ENCODE results near the gene CCDC14.
"Not testable (repeated sequence)": the region's sequence is repeated elsewhere in the genome, so short reads cannot be mapped to it uniquely, and the experiment has no call there.

Gene CCDC14

DNA sequence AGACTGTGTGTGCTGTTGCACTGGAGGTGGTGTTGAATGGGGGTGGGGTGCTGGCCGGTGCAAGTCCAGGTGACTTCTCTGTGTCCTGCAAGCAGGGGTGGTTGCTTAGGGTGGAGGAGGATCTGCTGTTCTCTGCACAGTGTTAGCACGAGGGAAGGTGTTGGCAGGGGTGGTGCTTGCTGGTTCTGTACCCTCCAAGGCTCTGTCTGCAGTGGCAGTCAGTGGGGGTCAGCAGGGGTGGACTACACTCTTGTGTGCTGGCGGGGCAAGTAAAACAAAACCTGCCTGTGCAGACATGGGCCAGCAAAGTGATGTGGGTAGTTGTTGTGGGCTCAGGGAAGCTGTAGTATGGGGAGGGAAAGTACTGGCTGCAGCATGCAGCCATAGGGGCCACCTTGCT is 25.4 kb upstream of the CCDC14 start:
- DNase-seq (ENCODE audit: low read depth), result no peak
- TF ChIP-seq, protein P1, sequence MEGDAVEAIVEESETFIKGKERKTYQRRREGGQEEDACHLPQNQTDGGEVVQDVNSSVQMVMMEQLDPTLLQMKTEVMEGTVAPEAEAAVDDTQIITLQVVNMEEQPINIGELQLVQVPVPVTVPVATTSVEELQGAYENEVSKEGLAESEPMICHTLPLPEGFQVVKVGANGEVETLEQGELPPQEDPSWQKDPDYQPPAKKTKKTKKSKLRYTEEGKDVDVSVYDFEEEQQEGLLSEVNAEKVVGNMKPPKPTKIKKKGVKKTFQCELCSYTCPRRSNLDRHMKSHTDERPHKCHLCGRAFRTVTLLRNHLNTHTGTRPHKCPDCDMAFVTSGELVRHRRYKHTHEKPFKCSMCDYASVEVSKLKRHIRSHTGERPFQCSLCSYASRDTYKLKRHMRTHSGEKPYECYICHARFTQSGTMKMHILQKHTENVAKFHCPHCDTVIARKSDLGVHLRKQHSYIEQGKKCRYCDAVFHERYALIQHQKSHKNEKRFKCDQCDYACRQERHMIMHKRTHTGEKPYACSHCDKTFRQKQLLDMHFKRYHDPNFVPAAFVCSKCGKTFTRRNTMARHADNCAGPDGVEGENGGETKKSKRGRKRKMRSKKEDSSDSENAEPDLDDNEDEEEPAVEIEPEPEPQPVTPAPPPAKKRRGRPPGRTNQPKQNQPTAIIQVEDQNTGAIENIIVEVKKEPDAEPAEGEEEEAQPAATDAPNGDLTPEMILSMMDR (conservative IDR thresholded peaks at IDR 0.05; ENCODE audit: low read length), result no peak
- no peak overlapping the region for H3K4me3 ChIP-seq (ENCODE audit: low read length)

DNA sequence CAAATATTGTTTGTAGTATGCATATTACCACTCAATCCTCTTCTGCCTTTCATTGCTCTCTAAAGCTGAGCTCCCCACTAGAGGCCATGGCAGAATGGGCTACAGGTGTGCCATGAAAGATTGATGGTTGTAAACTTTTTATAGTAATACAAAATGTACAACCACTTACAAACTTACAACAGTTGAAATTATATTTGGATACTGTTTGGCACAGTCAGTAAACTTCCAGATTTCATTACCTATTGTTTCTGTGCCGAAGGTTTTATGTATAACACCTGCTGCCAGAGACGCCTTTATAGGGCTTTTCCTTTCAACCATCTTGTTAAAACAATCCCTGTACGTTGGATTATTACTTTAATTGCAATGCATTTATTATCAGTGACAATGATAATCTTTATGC is 23.9 kb upstream of the CCDC14 start:
- no peak overlapping the region for H3K4me3 ChIP-seq (ENCODE audit: low read length)
- no peak for DNase-seq (ENCODE audit: low read depth)
- TF ChIP-seq, protein P1 (conservative IDR thresholded peaks at IDR 0.05; ENCODE audit: low read length), result no peak

DNA sequence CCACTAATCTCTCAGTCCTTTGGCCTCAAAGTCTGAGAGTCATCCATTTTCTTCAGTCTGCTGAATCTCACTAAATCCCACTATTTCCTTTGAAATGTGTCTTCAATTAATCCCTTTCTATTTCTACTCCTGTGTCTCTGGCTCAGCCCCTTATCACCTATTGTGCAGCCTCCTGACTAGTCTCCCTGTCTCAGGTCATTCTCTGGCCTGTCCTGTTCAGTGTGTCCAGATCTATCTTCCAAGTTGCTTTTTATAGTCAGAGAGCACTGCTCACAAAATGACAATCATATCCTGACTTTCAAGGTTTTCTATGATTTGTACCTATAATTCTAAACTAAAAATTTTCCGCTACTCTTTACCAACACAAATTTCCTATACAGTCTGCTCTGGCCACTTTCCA is 23.3 kb upstream of the CCDC14 start:
- DNase-seq (ENCODE audit: low read depth), result no peak
- TF ChIP-seq, protein P1 (conservative IDR thresholded peaks at IDR 0.05; ENCODE audit: low read length), result no peak
- no peak overlapping the region for H3K4me3 ChIP-seq (ENCODE audit: low read length)

DNA sequence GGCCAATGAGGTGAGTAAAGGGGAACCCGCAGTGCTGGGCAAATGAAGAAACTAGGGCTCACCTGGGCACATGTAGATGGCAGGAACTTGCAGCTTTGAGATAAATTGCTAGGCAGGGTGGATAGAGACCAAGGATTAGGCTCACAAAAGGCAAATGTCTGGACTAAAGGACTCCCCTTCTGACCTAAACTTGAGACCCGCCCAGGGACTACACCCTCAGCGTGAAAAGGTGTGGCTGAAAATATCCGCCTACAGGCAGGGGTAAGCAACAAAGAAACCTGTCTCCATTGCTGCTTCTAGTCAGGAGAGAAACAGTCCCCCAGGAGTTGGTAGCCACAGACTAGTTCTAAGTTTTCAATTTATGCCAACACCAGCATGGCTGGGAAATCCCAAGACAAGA is 20.3 kb upstream of the CCDC14 start:
- DNase-seq (ENCODE audit: low read depth); H3K4me3 ChIP-seq (ENCODE audit: low read length): not testable (repeated sequence)

DNA sequence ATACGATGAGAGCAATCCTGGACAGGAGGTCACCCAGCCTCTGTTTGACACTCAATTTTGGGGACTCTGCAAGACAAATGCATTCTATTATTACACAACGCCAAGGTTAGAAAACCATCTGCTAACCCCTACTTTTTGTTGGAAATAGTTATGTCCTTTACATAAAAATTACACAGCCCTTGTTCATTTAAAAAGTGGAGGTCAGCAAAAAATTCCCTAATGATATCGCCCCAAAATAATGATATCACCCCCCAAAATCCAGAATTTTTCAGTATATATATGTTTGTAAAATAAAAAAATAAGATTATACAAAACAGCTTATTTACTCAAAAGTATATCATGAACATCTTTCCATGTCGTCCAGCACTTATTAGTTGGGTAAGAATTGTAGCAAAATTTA is 19.5 kb upstream of the CCDC14 start:
- no peak overlapping the region for H3K4me3 ChIP-seq (ENCODE audit: low read length)
- DNase-seq (ENCODE audit: low read depth), result no peak
- TF ChIP-seq, protein P1 (conservative IDR thresholded peaks at IDR 0.05; ENCODE audit: low read length), result no peak

DNA sequence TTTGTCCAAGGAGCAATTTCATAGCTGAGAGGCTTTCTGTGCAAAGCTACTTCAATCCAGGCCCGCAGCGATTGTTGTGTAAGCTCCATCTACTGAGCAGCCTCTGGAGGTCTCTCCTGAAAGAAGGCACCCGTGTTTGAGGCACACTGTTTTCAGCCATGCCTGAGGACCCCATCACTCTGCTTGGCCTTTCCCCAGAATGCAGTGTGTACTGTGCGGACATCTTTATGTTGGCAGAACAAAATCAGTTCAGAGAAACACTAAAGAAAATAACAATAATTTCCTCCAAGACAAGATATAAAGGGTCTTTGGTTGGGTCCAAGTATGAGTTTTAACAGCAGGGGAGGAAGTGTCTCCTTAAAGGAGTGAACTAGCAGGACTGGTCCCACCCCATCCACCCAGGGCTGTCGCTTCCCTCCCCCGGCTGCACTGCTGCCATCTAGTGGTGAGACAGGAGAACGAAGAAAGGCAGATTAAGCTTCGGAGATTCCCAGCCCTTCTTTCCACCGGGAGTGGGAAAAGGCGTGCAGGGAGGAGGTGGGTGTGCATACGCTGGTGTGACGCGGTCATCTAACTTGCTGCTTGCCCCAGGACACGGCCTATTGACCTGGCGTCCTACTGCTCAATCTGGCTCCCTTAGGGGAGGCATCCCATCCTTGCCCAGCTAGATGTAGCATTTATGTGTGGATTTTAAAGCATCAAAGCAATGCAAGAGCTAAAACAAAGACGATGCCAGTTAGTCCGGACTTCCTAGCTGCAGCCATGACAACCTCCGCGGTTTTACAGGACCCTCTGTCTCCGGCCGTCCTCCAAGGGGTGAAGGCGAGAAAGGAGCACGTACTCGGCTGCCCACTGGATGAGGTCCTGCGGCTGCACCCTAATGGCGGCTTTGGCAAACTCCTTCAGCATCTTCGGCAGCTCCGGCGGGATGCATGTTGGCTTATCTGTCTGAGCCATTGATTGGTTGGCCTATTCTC is 18.8 kb upstream of the CCDC14 start:
- DNase-seq (ENCODE audit: low read depth), result peak; percentile 39
- peak overlapping the region; percentile 59 for H3K4me3 ChIP-seq (ENCODE audit: low read length)
- TF ChIP-seq, protein P1 (conservative IDR thresholded peaks at IDR 0.05; ENCODE audit: low read length), result peak; percentile 60

DNA sequence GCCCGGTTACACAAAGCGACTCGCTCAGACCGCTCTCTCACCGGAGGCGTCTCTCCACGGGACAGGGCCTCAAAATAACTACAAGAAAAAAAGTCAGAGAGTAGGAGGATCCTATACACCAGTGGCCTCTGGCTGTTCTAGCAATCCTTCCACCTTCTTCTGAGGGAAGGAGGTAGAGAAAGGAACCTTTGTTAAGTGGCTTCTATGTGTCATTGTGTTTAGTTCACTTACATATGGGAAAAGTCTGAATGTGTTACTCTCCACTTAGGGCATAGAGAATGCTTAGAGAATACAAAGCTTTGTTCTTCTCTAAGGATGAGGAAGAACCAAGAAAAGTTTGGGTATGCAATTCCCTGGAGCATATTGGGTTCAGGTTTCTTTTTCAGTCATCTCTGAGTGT is 15.9 kb upstream of the CCDC14 start:
- H3K4me3 ChIP-seq (ENCODE audit: low read length); DNase-seq (ENCODE audit: low read depth): not testable (repeated sequence)

DNA sequence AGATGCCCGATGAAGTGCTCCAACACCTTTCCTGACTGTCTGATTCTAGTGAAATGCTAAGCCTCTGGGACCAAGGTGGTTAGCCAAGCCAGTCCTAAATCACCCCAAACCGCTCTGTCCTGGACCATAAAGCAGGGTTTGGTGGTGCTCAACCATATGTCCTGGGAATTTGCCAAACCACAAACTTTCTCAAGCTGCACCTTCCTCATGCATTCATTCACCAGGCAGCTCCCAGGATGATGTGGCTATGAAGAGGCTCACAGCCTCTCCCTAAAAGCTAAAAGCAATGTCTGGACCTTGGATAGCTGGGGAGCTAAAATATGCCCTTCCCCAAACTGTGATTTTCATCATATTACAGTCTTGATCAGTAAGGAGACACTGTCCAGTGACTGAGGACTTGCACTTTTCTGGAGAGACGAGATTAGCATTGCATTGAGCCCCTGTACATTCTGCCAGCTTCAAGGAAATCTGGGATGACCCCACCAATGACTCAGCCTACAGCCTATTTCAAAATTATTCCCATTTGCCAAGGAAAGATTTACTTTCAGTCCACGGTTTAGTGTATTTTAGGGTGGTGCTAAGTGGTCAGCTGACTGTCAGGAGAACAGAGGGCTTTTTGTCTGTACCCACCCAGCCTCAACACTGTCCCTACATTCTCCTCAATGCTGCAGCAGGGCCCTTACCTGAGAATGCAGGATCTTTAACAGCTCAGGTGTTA is 15.3 kb upstream of the CCDC14 start:
- H3K4me3 ChIP-seq (ENCODE audit: low read length), result not testable (repeated sequence)
- peak; percentile 61 for DNase-seq (ENCODE audit: low read depth)

DNA sequence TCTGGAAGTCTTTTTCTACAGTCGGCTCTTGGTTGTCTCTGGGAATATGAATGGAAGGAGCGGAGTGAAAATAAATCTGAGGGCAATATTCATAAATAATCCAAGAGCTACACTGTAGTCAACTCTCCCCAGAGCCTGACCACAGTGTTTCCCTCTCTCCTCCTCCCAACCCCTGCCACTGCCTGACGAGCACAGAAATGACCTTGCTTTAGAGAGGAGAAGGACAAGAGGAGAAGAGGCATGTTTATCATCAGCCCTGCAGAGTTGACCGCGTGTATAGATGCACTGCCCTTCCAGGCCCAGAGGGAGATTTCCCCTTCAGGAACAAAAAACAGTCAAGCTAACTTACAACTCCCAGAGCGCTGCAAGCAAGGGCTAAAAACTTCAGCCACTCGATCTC is 14.0 kb upstream of the CCDC14 start:
- not testable (repeated sequence) for H3K4me3 ChIP-seq (ENCODE audit: low read length); DNase-seq (ENCODE audit: low read depth)

Data from AG10803 (cell line).